HG02588 (cell line): ENCODE measurements around the gene AIRE.
"Not testable (repeated sequence)": the region's sequence is repeated elsewhere in the genome, so short reads cannot be mapped to it uniquely, and the experiment has no call there.

Experiments
- ATAC-seq: cut with Tn5 transposase; IDR thresholded peaks from one replicate; pipeline ENCODE4 v1.9.1; 2021; ENCODE audit warnings: mild to moderate bottlenecking, moderate library complexity; ENCODE audit not compliant: unreplicated experiment

AIRE gene

GRCh38 chr21:44334329-44335030 is 48.8 kb downstream of the AIRE start:
- ATAC-seq = no peak

- ATAC-seq = no peak
These were observed 49.8 kb downstream of the AIRE start for GRCh38 chr21:44335266-44336059.

GRCh38 chr21:44337449-44337848 is 51.8 kb downstream of the AIRE start:
- no peak for ATAC-seq

GRCh38 chr21:44337941-44338895 is 52.5 kb downstream of the AIRE start:
- no peak for ATAC-seq

- peak; percentile 90 for ATAC-seq
These were observed 53.6 kb downstream of the AIRE start, which contains the start of gene CFAP410 for GRCh38 chr21:44338971-44339910. CFAP410 (minus strand) TSS chr21:44339390; CDS start chr21:44339194, 196 bp downstream.

- ATAC-seq = not testable (repeated sequence)
These were observed 56.2 kb downstream of the AIRE start for GRCh38 chr21:44341726-44342458.

- ATAC-seq = not testable (repeated sequence)
These were observed 57.3 kb downstream of the AIRE start for GRCh38 chr21:44342981-44343380.

GRCh38 chr21:44344541-44345183 is 59.0 kb downstream of the AIRE start:
- ATAC-seq = no peak

- no peak for ATAC-seq
These were observed 59.8 kb downstream of the AIRE start for GRCh38 chr21:44345495-44345894.

- ATAC-seq = no peak
These were observed 62.3 kb downstream of the AIRE start for GRCh38 chr21:44347911-44348451.
